GM12891 (cell line): Measurements from ENCODE around the gene DYNC2I2.

Experiments used
- PAX5 ChIP-seq: IDR thresholded peaks from 2 replicates; pipeline ENCODE4 v1.6.1; 2011; ENCODE audit warnings: low read length, moderate library complexity, mild to moderate bottlenecking; ENCODE audit not compliant: insufficient read depth, severe bottlenecking
- POLR2A ChIP-seq: IDR thresholded peaks from 2 replicates; pipeline ENCODE4 v1.6.1; 2011; ENCODE audit warnings: low read depth, low read length, control low read depth
- POLR2AphosphoS5 ChIP-seq: IDR thresholded peaks from 2 replicates; pipeline ENCODE4 v1.6.1; 2011; ENCODE audit warnings: low read depth, low read length, control low read depth
- POU2F2 ChIP-seq: IDR thresholded peaks from 2 replicates; pipeline ENCODE4 v1.6.1; 2011; ENCODE audit warnings: low read depth, mild to moderate bottlenecking, control low read depth, low read length, moderate library complexity
- SPI1 ChIP-seq: IDR thresholded peaks from 2 replicates; pipeline ENCODE4 v1.6.1; 2011; ENCODE audit warnings: low read depth, low read length, control low read depth
- TAF1 ChIP-seq: IDR thresholded peaks from 2 replicates; pipeline ENCODE4 v1.6.1; 2011; ENCODE audit warnings: low read depth, low read length, control low read depth

DNA sequence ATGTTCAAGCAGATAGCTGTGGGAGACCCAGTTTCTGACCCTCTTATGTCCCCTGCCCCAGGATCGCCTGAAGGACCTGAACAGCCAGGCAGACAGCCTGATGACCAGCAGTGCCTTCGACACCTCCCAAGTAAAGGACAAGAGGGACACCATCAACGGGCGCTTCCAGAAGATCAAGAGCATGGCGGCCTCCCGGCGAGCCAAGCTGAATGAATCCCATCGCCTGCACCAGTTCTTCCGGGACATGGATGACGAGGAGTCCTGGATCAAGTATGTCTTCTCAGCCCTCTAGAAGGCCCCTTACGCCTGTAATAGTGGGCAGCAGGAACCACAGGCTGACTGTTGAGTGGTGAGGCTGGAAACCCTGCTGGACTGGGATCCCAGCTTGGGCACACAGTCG is 41.1 kb downstream of the DYNC2I2 start:
- TF ChIP-seq POLR2A (no peak), TAF1 (no peak), POLR2AphosphoS5 (no peak), SPI1 (no peak), POU2F2 (no peak), PAX5 (no peak)
